Measurements from ENCODE around the gene COL15A1.

The COL15A1 gene

GRCh38 chr9:98916660-98917059, 27.0 kb upstream of the COL15A1 start:
- no peak for DNase-seq (ENCODE audit: low read depth)

GRCh38 chr9:98917746-98918487, 25.8 kb upstream of the COL15A1 start:
- DNase-seq (ENCODE audit: low read depth) = no peak

GRCh38 chr9:98921732-98922131, 22.0 kb upstream of the COL15A1 start:
- no peak for DNase-seq (ENCODE audit: low read depth)

- no peak for DNase-seq (ENCODE audit: low read depth)
These were observed 20.8 kb upstream of the COL15A1 start for GRCh38 chr9:98922721-98923435.

- DNase-seq (ENCODE audit: low read depth) = no peak
These were observed 20.1 kb upstream of the COL15A1 start for GRCh38 chr9:98923451-98924123.

GRCh38 chr9:98924946-98925820, 18.5 kb upstream of the COL15A1 start:
- DNase-seq (ENCODE audit: low read depth) = no peak

GRCh38 chr9:98925956-98926355, 17.8 kb upstream of the COL15A1 start:
- DNase-seq (ENCODE audit: low read depth) = no peak

- DNase-seq (ENCODE audit: low read depth) = no peak
These were observed 16.0 kb upstream of the COL15A1 start for GRCh38 chr9:98927724-98928123.

GRCh38 chr9:98929071-98929470, 14.6 kb upstream of the COL15A1 start:
- DNase-seq (ENCODE audit: low read depth) = no peak

GRCh38 chr9:98929895-98930341, 13.8 kb upstream of the COL15A1 start:
- no peak for DNase-seq (ENCODE audit: low read depth)

- no peak for DNase-seq (ENCODE audit: low read depth)
These were observed 12.9 kb upstream of the COL15A1 start for GRCh38 chr9:98930792-98931191.

GRCh38 chr9:98931600-98932389, 11.9 kb upstream of the COL15A1 start:
- DNase-seq (ENCODE audit: low read depth) = no peak

- no peak for DNase-seq (ENCODE audit: low read depth)
These were observed 10.5 kb upstream of the COL15A1 start for GRCh38 chr9:98933185-98933584.

GRCh38 chr9:98933890-98934289, 9.8 kb upstream of the COL15A1 start:
- no peak for DNase-seq (ENCODE audit: low read depth)

GRCh38 chr9:98935071-98935505, 8.6 kb upstream of the COL15A1 start:
- DNase-seq (ENCODE audit: low read depth) = no peak

- DNase-seq (ENCODE audit: low read depth) = no peak
These were observed 3.4 kb upstream of the COL15A1 start for GRCh38 chr9:98940276-98940675.

GRCh38 chr9:98941946-98942523, 1.7 kb upstream of the COL15A1 start:
- DNase-seq (ENCODE audit: low read depth) = no peak

GRCh38 chr9:98942906-98943681, 613 bp upstream of the COL15A1 start:
- DNase-seq (ENCODE audit: low read depth) = no peak

GRCh38 chr9:98944057-98944733, 488 bp downstream of the COL15A1 start:
- DNase-seq (ENCODE audit: low read depth) = no peak
